GM21528 (cell line): ENCODE data around the gene DCAF8.

Source experiments
- ATAC-seq: cut with Tn5 transposase; IDR thresholded peaks from one replicate; pipeline ENCODE4 v1.9.1; 2021; ENCODE audit warnings: mild to moderate bottlenecking, moderate library complexity; ENCODE audit not compliant: unreplicated experiment, low FRiP score

DCAF8 gene

DNA sequence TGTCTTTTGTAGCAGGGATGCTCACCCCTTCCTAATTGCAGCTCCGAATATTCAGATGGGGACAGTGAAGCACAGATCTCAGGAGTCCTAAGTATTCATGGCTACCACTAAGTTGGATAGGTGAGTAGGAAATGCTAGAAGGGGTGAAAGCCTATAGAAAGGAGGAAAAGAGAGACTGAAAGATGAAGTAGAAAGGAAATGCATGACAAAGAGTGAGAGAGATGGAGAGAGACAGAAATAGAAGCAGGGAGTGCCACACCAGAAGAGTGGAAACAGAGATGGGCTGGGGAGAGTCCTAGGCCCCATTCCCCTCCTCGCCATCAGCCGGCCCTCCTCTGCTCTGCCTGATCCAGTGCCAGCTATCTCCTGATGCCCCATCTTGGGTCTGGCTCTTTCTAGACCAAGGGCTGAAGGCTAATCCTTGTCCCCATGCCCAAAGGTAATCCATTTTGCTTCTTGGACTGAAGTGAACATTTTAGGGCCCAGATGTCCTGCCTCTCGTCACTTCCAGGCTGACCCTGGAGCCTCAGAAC lies 55.2 kb downstream of the DCAF8 start:
- ATAC-seq: no peak

DNA sequence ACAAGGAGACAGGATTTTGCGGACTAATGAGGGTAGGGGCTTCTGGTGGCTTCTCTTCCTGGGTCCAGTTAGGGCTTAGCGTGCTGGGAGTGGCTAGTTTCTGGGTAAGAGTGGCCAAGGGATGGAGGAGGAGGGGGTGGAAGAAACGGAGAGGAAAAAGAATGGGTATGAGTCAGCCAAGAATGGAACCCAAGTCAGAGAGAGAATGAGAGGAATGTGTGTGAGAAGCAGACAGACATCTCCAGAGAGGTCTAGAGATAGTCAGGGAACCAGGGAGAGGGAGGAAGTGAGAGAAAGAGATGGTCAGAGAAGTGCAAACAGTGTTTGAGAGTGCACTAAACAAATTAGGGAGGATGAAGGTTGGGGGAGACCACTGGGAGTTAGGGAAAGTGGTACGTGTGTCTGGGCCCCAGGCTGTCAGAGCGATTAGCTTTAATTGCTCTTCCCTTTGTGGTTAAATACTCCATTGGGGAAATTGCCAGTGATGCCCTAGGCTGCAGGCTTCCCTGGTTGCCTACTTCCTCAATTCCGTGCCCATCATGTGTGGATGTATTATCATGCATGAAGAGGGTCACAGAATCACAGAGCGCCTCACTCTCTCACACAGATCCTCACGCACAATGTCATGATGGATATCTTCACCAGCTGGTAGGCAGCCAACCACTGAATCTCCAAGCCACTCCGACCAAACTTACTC lies 55.8 kb downstream of the DCAF8 start:
- ATAC-seq: no peak

GRCh38 chr1:160206036-160206389 lies 56.3 kb downstream of the DCAF8 start:
- ATAC-seq: peak; percentile 43

- peak; percentile 43 for ATAC-seq
Observed at GRCh38 chr1:160205242-160206035, 56.9 kb downstream of the DCAF8 start, which contains the start of gene PEA15. PEA15 (plus strand) TSS chr1:160205384; CDS start chr1:160211545, 6,161 bp downstream.

DNA sequence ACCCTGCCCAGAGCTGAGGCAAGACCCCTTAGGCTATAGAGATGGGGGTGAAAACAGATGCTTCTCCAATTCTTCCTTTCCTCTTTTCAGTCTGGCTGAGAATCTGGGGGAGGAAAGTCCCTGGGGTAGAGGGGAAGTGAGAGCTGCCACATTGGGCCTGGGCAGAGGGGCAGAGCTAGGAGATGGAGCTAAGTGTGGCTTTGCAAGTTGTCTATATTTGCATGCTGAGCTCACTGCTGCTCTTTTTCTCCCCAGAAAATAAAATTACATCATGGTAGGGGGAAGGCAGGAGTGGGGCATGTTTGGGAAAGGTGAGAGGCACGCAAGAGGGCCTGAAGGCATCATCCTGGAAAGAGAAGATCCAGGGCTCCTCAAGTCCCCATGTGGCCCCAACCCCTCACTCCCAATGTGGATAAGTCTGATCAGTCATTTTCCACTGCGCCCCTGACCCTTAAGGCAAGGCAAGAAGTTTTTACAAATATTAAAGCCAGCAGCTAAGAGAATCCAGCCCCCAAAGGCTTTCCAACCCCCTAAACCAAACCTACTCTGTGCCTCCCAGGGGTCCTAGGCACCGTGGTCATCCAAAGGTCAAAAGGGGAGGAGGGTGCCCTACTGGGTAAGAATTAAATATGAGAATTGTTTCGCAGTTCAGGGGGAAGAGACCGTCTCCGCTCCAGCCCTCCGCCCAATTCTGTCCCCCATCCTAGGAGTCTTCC lies 57.7 kb downstream of the DCAF8 start:
- ATAC-seq: peak; percentile 59

- no peak for ATAC-seq
Observed at GRCh38 chr1:160200786-160201185, 61.6 kb downstream of the DCAF8 start.

DNA sequence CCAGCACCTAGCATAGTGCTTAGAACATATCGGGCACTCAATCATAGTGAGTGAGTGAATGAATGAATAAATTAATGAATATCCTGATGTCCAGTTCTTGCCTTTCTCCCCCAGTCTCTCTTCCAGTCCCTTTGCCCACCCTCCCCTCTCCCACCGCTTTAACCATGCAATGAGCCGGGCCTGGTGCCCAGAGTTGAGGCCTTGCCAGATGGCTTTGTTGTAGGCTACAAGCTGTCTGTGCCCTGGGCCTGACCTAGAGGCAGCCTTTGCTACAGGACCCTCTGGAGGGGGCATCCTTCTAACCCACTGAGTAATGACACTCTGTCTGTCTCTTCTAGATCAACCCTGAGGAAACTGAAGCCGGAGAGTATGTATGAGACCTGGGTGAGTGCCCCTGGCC lies 65.1 kb downstream of the DCAF8 start:
- no peak for ATAC-seq

DNA sequence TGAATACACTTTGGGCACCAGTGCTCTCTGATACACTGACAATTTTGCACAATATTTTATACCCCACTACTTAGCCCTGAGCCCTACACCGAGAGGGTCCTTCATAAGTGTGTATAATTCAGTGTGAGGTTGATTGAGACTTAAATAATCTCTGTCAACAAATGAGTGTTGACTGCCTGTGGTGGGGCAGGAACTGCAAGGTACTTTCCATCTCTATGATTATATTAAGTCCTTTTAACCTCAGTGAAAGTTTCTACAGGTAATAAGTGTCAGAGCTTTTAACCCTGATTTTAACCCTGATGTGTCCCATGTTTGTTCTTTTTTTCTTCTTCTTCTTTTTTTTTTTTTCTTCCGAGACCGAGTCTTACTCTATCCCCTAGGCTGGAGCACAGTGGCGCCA lies 66.2 kb downstream of the DCAF8 start:
- no peak for ATAC-seq

DNA sequence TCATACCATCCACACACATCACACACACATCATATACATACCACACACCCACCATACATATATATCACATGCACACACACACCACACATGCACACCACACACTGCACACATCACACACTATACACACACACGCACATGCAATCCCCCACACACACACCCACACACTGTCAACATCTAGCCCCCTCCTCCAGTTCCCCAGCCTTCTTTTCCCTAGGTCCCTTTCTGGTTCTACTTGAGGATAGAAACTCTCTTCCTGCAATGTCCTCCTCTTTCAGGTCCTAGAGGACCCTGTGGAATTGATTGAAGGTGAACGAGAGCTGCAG lies 67.7 kb downstream of the DCAF8 start:
- ATAC-seq: no peak

DNA sequence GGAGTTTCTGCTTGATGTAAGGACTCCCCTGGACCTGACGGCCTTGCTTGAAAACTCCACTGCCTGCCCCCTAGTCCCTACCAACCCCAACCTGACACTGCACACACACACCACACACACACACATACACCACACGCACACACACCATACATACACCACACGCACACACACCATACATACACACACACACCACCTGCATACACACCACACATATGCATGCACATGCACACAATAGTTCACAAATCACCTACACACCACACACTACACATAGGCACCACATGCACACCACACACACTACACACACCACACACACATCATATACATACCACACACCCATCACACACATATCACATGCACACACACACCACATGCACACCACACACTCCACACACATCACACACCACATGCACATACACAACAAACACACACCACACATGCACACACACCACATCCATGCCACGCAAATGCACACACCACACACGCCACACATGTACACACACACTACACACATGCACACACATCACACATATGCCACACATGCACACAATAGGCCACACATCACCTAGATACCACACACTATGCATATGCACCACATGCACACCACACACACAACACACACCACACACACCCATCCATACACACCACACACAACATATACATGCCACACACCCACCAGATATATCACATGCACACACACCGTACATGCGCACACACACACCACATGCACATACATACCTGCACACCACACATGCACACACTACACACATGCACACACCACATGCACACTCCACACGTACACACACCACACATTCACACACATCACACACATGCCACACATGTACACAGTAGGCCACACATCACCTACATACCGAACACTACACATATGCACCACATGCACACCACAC lies 68.3 kb downstream of the DCAF8 start:
- ATAC-seq: no peak

GRCh38 chr1:160193091-160193819 lies 69.1 kb downstream of the DCAF8 start:
- peak; percentile 61 for ATAC-seq

DNA sequence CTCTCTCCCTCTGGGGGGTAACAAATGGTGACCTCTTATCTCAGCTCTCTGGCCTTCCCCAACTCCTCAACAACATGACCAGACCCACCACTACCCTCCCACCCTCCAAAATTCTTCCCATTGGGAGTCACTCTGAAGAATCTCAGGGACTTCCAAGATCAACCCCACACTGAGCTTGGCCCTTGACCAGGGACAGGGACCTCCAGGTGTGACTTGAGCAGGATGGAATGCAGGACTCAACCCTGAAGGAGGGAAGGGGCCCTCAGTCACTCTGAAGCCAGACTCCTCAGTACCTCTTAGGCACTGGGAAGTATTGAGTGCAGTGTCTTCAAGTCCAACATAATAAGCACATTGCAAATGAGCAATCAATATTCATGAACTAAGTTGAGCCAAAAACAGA lies 70.1 kb downstream of the DCAF8 start:
- ATAC-seq: no peak

DNA sequence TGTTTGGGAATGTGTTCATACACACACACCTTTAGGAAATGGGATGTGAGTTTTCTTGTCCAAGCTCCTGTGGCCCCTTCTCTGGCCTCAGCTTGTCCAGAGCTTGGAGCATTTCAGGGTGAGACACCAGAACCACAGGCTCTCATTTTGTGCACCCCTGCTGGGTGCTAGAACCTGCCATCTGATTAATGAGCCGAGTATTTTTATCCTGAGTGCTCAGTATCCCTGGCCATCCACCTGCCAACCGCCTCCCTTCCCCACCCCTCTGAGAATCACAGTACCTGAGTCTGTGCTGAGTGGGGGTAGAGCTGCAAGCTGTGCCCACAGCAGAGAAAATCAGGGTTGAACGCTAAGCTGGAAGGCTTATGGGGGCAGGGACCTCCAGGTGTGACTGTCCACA lies 70.6 kb downstream of the DCAF8 start:
- ATAC-seq: no peak

DNA sequence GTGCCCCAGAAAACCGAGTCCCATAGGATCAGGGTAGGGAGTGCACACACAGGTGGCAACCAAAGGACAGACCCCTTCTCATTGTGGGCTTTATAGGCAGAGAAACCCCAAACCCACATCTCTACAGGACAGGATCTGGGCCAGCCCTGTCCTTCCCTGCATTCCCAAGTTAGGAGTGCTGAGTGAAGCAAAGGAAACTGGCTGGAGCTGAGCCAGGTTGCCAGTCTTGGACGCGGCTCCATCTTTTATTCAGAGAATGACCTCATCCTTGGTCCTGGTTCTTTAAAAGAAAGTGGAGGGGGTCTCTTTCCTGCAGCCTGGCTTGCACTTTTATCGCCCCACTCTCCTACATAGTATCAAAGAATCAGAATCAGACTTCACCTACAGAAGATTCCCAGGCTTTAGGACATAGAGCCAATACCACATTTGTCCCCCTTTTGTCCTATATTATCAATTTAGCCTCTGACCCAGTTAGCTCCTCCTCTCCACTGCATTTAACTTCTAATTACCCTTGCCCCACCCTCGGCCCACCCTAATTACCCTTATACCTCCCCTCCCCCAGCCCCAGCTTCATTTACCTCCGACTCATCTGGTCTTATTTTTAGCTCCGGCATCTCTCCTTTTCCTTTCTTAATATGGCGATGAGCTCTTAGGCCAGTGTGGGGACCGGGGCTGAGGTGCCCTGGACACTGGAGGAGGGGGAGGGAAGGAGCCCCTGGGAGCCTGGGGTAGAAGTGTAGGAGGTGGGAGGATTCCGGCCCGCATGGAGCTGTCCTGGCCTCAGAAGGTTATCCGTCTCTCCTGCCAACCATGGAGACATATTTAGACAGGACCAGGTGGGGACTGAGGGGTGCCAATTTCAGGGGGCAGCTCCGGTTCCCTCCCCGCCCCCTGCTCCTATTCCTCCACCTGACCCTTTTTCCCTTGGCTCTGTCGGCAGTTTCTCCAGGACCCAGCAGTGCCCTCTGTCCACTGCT lies 72.4 kb downstream of the DCAF8 start, which contains the start of gene CASQ1:
Gene CASQ1 (plus strand): TSS at position 927 of the 977 bp plus-strand sequence. CDS start 177 bp downstream, outside the sequence.
- no peak for ATAC-seq

DNA sequence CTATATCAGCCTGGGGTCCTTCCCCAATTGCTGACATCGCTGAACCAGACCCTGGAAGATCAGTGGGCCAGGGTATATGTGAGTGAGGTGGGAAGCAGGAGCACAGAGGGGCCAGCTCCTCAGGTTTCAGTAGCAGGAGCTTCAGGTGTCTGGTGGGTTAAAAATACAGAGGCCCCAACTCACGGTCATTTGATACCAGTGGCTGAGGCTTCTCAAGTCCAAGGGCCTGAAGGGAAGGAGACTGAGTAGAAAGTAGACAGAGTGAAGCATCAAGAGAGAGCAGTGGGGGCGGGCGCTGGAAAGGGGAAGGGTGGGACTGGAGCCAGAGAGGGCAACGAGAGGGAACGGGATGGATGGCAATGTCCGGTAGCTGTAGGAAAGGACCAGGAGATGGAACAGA lies 74.0 kb downstream of the DCAF8 start:
- ATAC-seq: no peak

DNA sequence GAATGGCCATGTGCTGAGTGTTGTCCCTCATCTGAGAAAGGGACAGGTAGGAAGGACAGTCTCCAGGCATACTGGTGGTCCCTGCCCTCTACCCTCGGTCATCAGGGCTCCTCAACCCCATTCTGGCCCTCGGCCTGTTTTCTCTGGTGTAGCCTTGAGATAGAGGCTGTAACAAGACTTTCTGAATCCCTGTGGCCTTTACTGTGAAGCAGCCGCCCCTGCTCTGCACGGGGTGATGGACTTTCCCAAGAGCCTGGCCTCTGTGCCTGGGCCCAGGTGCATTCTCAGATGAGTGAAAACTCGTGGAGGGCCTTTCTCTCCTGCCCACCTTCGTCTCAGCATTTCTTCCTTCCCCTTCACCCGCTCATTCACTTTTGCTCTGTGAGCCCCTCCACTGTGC lies 74.9 kb downstream of the DCAF8 start:
- ATAC-seq: no peak

DNA sequence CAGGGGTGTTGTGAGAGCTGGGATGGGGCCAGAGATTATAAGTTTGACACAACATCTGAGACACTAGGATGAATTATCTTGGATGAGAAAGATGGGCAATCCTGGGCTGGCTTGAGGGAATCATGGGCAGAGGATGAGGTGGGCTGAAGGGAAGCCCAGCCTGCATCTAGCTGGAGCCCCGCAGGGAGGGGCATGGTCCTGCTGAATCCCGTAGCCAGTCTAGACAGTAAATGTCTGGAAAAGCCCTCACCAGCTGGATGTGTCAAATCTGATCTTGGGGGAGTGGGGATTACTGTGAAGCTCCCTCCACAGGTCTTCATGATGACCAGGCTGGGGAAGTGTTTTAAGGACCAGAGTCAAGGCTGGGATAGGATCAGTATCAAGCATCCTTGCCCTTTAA lies 75.6 kb downstream of the DCAF8 start:
- ATAC-seq: no peak

- ATAC-seq: no peak
Observed at GRCh38 chr1:160186246-160186645, 76.1 kb downstream of the DCAF8 start.
